Measurements from ENCODE around the gene FIGNL1. TPM values are rescaled to one million over a fixed set of nuclear protein-coding genes. Genes with fewer than 3 reads are reported as not detected.

Gene FIGNL1
- total RNA-seq, 1 experiment from 2014 or later: 28.1 TPM

DNA sequence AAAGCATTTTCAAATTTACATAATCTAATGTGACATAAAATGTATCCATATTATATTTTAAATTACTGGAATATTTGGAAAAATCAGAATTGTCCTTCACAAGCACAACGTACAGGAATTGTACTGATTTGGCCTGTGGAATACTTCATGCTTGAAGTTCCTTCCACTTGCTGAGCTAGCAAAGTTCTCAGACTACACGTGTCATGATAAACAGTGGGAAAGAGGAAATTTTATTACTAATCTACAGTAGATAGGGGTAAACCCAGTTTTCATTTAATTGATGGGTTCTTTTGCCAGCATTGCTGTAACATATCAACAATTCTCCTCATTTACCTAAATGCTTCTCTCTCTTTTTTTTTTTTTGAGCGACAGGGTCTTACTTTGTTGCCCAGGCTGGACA is 45.6 kb upstream of the FIGNL1 start:
- RAD21 ChIA-PET (ENCODE audit: low non-redundant PET in 1 of 2, low total read pairs in 2 of 2, uncharacterized antibody in 2 of 2, unreplicated experiment in 2 of 2): no interaction called here
- DNase-seq (ENCODE audit: low read depth, low spot score) (no peak), ATAC-seq (no peak)
- no peaks in the 10 kb centered on the region for H3K79me2 ChIP-seq (ENCODE audit: insufficient read depth, low read length)
- no peaks in the 10 kb centered on the region for H3K36me3 ChIP-seq (ENCODE audit: control insufficient read depth in 1 of 2, insufficient read depth in 2 of 2, low read length in 2 of 2)
- POLR2A ChIA-PET: no interaction called here
- no peaks in the 10 kb centered on the region for H3K9me3 ChIP-seq (ENCODE audit: control insufficient read depth in 1 of 2, insufficient read depth in 1 of 2, low read depth in 1 of 2, low read length in 2 of 2)
- no peak overlapping the region for H3K4me3 ChIP-seq (replicated peaks in 1 of 2; ENCODE audit: low read depth in 1 of 2, low read length in 2 of 2)
- no peaks in the 10 kb centered on the region for H3K9me2 ChIP-seq (ENCODE audit: insufficient read depth)
- intact Hi-C loops (cut with micrococcal nuclease): no loop called here
- TF ChIP-seq, protein P1, sequence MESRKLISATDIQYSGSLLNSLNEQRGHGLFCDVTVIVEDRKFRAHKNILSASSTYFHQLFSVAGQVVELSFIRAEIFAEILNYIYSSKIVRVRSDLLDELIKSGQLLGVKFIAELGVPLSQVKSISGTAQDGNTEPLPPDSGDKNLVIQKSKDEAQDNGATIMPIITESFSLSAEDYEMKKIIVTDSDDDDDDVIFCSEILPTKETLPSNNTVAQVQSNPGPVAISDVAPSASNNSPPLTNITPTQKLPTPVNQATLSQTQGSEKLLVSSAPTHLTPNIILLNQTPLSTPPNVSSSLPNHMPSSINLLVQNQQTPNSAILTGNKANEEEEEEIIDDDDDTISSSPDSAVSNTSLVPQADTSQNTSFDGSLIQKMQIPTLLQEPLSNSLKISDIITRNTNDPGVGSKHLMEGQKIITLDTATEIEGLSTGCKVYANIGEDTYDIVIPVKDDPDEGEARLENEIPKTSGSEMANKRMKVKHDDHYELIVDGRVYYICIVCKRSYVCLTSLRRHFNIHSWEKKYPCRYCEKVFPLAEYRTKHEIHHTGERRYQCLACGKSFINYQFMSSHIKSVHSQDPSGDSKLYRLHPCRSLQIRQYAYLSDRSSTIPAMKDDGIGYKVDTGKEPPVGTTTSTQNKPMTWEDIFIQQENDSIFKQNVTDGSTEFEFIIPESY (IDR thresholded peaks at IDR 0.05; ENCODE audit: extremely low read depth, insufficient replicate concordance, low read length): no peak
- H3K27ac ChIP-seq (ENCODE audit: low read depth, low read length): no peak overlapping the region
- no peaks in the 10 kb centered on the region for H3K4me1 ChIP-seq (ENCODE audit: control insufficient read depth in 1 of 2, insufficient read depth in 2 of 2, low read length in 2 of 2)
- no peak overlapping the region for H3K9ac ChIP-seq (ENCODE audit: low read length)
- no TSS peak for BruUV-seq (replicated peaks)
- H4K20me1 ChIP-seq (ENCODE audit: insufficient read depth): no peaks in the 10 kb centered on the region
- H3K27me3 ChIP-seq (ENCODE audit: insufficient read depth, low read length): peaks cover 13% of the 10 kb centered on the region; the same call in 1 of the 2 replicates
- H3K4me2 ChIP-seq (ENCODE audit: low read length): no peak overlapping the region
- CTCF ChIA-PET: no interaction called here
- H2AFZ ChIP-seq (ENCODE audit: low read depth, low read length, poor library complexity, severe bottlenecking): no peak overlapping the region

- no TSS peak for BruUV-seq (replicated peaks)
- POLR2A ChIA-PET: no interaction called here
- Histone ChIP-seq H3K27ac (ENCODE audit: low read depth, low read length) (no peak overlapping the region), H3K27me3 (ENCODE audit: insufficient read depth, low read length) (peaks cover 13% of the 10 kb centered on the region; the same call in 1 of the 2 replicates), H3K36me3 (ENCODE audit: control insufficient read depth in 1 of 2, insufficient read depth in 2 of 2, low read length in 2 of 2) (no peaks in the 10 kb centered on the region), H3K79me2 (ENCODE audit: insufficient read depth, low read length) (no peaks in the 10 kb centered on the region), H4K20me1 (ENCODE audit: insufficient read depth) (no peaks in the 10 kb centered on the region), H3K4me1 (ENCODE audit: control insufficient read depth in 1 of 2, insufficient read depth in 2 of 2, low read length in 2 of 2) (no peaks in the 10 kb centered on the region), H3K9me3 (ENCODE audit: control insufficient read depth in 1 of 2, insufficient read depth in 1 of 2, low read depth in 1 of 2, low read length in 2 of 2) (no peaks in the 10 kb centered on the region), H3K4me2 (ENCODE audit: low read length) (no peak overlapping the region), H3K9me2 (ENCODE audit: insufficient read depth) (no peaks in the 10 kb centered on the region), H2AFZ (ENCODE audit: low read depth, low read length, poor library complexity, severe bottlenecking) (no peak overlapping the region), H3K4me3 (replicated peaks in 1 of 2; ENCODE audit: low read depth in 1 of 2, low read length in 2 of 2) (no peak overlapping the region), H3K9ac (ENCODE audit: low read length) (no peak overlapping the region)
- ATAC-seq (no peak), DNase-seq (ENCODE audit: low read depth, low spot score) (no peak)
- intact Hi-C loops (cut with micrococcal nuclease): no loop called here
- CTCF ChIA-PET: no interaction called here
- RAD21 ChIA-PET (ENCODE audit: low non-redundant PET in 1 of 2, low total read pairs in 2 of 2, uncharacterized antibody in 2 of 2, unreplicated experiment in 2 of 2): no interaction called here
- TF ChIP-seq EZH2phosphoT487 (IDR thresholded peaks at IDR 0.05; ENCODE audit: borderline replicate concordance): no peak
- TF ChIP-seq FOSL1 (IDR thresholded peaks at IDR 0.05; ENCODE audit: low read depth): no peak
- TF ChIP-seq POLR2A (IDR thresholded peaks at IDR 0.05; ENCODE audit: borderline replicate concordance, extremely low read depth, insufficient read depth, insufficient read length): no peak
- TF ChIP-seq EZH2 (IDR thresholded peaks at IDR 0.05): no peak
- TF ChIP-seq ZNF274 (IDR thresholded peaks at IDR 0.05; ENCODE audit: low read depth, low read length): no peak
- TF ChIP-seq EGR1 (IDR thresholded peaks at IDR 0.05; ENCODE audit: low read depth): no peak
- no peak for TF ChIP-seq SIN3A (IDR thresholded peaks at IDR 0.05; ENCODE audit: low read depth)
- TF ChIP-seq SRF (IDR thresholded peaks at IDR 0.05; ENCODE audit: low read depth): no peak
- TF ChIP-seq SP1 (IDR thresholded peaks at IDR 0.05; ENCODE audit: low read depth): no peak
- TF ChIP-seq, protein P2, sequence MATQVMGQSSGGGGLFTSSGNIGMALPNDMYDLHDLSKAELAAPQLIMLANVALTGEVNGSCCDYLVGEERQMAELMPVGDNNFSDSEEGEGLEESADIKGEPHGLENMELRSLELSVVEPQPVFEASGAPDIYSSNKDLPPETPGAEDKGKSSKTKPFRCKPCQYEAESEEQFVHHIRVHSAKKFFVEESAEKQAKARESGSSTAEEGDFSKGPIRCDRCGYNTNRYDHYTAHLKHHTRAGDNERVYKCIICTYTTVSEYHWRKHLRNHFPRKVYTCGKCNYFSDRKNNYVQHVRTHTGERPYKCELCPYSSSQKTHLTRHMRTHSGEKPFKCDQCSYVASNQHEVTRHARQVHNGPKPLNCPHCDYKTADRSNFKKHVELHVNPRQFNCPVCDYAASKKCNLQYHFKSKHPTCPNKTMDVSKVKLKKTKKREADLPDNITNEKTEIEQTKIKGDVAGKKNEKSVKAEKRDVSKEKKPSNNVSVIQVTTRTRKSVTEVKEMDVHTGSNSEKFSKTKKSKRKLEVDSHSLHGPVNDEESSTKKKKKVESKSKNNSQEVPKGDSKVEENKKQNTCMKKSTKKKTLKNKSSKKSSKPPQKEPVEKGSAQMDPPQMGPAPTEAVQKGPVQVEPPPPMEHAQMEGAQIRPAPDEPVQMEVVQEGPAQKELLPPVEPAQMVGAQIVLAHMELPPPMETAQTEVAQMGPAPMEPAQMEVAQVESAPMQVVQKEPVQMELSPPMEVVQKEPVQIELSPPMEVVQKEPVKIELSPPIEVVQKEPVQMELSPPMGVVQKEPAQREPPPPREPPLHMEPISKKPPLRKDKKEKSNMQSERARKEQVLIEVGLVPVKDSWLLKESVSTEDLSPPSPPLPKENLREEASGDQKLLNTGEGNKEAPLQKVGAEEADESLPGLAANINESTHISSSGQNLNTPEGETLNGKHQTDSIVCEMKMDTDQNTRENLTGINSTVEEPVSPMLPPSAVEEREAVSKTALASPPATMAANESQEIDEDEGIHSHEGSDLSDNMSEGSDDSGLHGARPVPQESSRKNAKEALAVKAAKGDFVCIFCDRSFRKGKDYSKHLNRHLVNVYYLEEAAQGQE (IDR thresholded peaks at IDR 0.05; ENCODE audit: low read depth): no peak
- no peak for TF ChIP-seq RAD21 (IDR thresholded peaks at IDR 0.05; ENCODE audit: low read depth)
- TF ChIP-seq ELF1 (IDR thresholded peaks at IDR 0.05; ENCODE audit: borderline replicate concordance, low read depth): no peak
- TF ChIP-seq, protein P3, sequence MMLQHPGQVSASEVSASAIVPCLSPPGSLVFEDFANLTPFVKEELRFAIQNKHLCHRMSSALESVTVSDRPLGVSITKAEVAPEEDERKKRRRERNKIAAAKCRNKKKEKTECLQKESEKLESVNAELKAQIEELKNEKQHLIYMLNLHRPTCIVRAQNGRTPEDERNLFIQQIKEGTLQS (IDR thresholded peaks at IDR 0.05): no peak
- TF ChIP-seq JUND (IDR thresholded peaks at IDR 0.05): no peak
Observed at GRCh38 chr7:50492770-50493519, 42.8 kb upstream of the FIGNL1 start.

All from HCT116 (cell line).